PC-9 (cell line): ENCODE data around the gene CFH. TPM values are rescaled to one million over a fixed set of nuclear protein-coding genes. Genes with fewer than 3 reads are reported as not detected.

Experiments used
- BruUV-seq: library from RNA; stranded (reverse); fragments of 400-500 nt; replicated peaks from 2 replicates; lab custom pipeline; 2021; lab: Mats Ljungman, UMichigan
- CTCF ChIA-PET: fragments of 300-600 bp; sonication (Branson Sonifier 250); formaldehyde crosslinking; loops from one replicate; lab custom pipeline; 2022; ENCODE audit warnings: antibody characterized with exemption; lab: Charles Lee
- POLR2A ChIA-PET: fragments of 300-600 bp; sonication (Branson Sonifier 250); formaldehyde crosslinking; loops from one replicate; lab custom pipeline; 2022; ENCODE audit warnings: antibody characterized with exemption; ENCODE audit not compliant: unreplicated experiment; lab: Charles Lee
- DNase-seq, 2 experiments: peaks; one replicate each; pipeline versions ENCODE4 v3.0.0 to v3.0.0-alpha.2; 2015 to 2022; ENCODE audit warnings: mixed read lengths in 1 of 2
- H2AFZ ChIP-seq: fragments of 200-600 bp; sonication (generic); 2 replicates; pipeline ENCODE4 v1.8.1; 2017; ENCODE audit warnings: antibody characterized with exemption
- H3F3A ChIP-seq: fragments of 200-600 bp; sonication (generic); 2 replicates; pipeline ENCODE4 v1.8.1; 2017; ENCODE audit warnings: antibody characterized with exemption, mild to moderate bottlenecking, low read depth; ENCODE audit not compliant: insufficient read depth
- H3K27ac ChIP-seq: fragments of 200-600 bp; sonication (generic); 2 replicates; pipeline ENCODE4 v1.6.1; 2016; ENCODE audit warnings: mixed run types
- H3K27me3 ChIP-seq: fragments of 200-600 bp; sonication (generic); 2 replicates; pipeline ENCODE4 v1.6.1; 2016; ENCODE audit warnings: low read depth, mixed run types; ENCODE audit not compliant: insufficient read depth
- H3K36me3 ChIP-seq: fragments of 200-600 bp; sonication (generic); 2 replicates; pipeline ENCODE4 v1.6.1; 2016; ENCODE audit warnings: low read depth, mixed run types
- H3K4me1 ChIP-seq: fragments of 200-600 bp; sonication (generic); replicated peaks from 2 replicates; pipeline ENCODE4 v1.6.1; 2016; ENCODE audit warnings: mixed run types; ENCODE audit not compliant: insufficient read depth
- H3K4me2 ChIP-seq: fragments of 200-600 bp; sonication (generic); 2 replicates; pipeline ENCODE4 v1.6.1; 2017; ENCODE audit warnings: mixed run types
- H3K4me3 ChIP-seq: fragments of 200-600 bp; sonication (generic); 2 replicates; pipeline ENCODE4 v1.6.1; 2016; ENCODE audit warnings: mixed run types
- H3K79me2 ChIP-seq: fragments of 200-600 bp; sonication (generic); 2 replicates; pipeline ENCODE4 v1.6.1; 2017; ENCODE audit warnings: low read depth, mixed run types
- H3K9me2 ChIP-seq: fragments of 200-600 bp; sonication (generic); 2 replicates; pipeline ENCODE4 v1.8.1; 2017; ENCODE audit warnings: mild to moderate bottlenecking; ENCODE audit not compliant: insufficient read depth
- H3K9me3 ChIP-seq: fragments of 200-600 bp; sonication (generic); 2 replicates; pipeline ENCODE4 v1.8.1; 2016; ENCODE audit warnings: low read depth; ENCODE audit not compliant: insufficient read depth
- H4K20me1 ChIP-seq: fragments of 200-600 bp; sonication (generic); 2 replicates; pipeline ENCODE4 v1.8.1; 2017; ENCODE audit not compliant: insufficient read depth
- CTCF ChIP-seq: fragments of 200-600 bp; sonication (generic); conservative IDR thresholded peaks from 2 replicates; pipeline ENCODE4 v1.6.1; 2017; ENCODE audit warnings: mixed run types, antibody characterized with exemption, mild to moderate bottlenecking, moderate library complexity
- EZH2 ChIP-seq: fragments of 200-600 bp; sonication (generic); IDR thresholded peaks from 2 replicates; pipeline ENCODE4 v1.8.0; 2017; ENCODE audit warnings: antibody characterized with exemption, low read depth
- intact Hi-C: fragments of 100-400 bp; cut with micrococcal nuclease; formaldehyde crosslinking; loops from one replicate; pipeline ENCODE4 v1.10.0; 2022; ENCODE audit not compliant: unreplicated experiment
- total RNA-seq: library from RNA; stranded (reverse); gene quantifications from 2 replicates; pipeline ENCODE4 v1.2.3, GENCODE V29; 2021

CFH gene
- total RNA-seq, 1 experiment from 2014 or later, result 3.8 TPM

- no peaks in the 10 kb centered on the region for H3F3A ChIP-seq
- no TSS peak for BruUV-seq
- H3K4me1 ChIP-seq, result no peaks in the 10 kb centered on the region
- intact Hi-C loops, result loop anchor here (1.0 to 5.0 kb wide), 3 partner anchors 299 to 513 kb away; no protein-coding TSS in a partner anchor
- no peaks in the 10 kb centered on the region for H3K9me3 ChIP-seq
- POLR2A ChIA-PET, result no interaction called here
- no peaks in the 10 kb centered on the region for H3K79me2 ChIP-seq
- DNase-seq, result no peak
- no peaks in the 10 kb centered on the region for H3K9me2 ChIP-seq
- no peaks in the 10 kb centered on the region for H3K27me3 ChIP-seq
- H3K27ac ChIP-seq, result no peak overlapping the region
- TF ChIP-seq EZH2, result no peak
- no peak for TF ChIP-seq CTCF
- no peaks in the 10 kb centered on the region for H4K20me1 ChIP-seq
- H3K36me3 ChIP-seq, result no peaks in the 10 kb centered on the region
- no peak overlapping the region for H2AFZ ChIP-seq
- H3K4me2 ChIP-seq, result no peak overlapping the region
- CTCF ChIA-PET, result interaction anchor here (0.5 to 2.2 kb wide), 3 partner anchors 68 to 1003 kb away, joined by 3 to 13 read pairs (median 4); no protein-coding TSS in a partner anchor
- H3K4me3 ChIP-seq, result no peak overlapping the region
Measured at GRCh38 chr1:196661345-196661744, 9.5 kb downstream of the CFH start.

GRCh38 chr1:196667131-196667530 is 15.3 kb downstream of the CFH start:
- H3K9me2 ChIP-seq, result 0 out of 2 replicates have a peak, but pooled peaks cover 4% of the 10 kb centered on the region
- TF ChIP-seq EZH2 (no peak), CTCF (no peak)
- no peak for DNase-seq
- no peaks in the 10 kb centered on the region for H4K20me1 ChIP-seq
- ChIA-PET POLR2A (no interaction called here), CTCF (no interaction called here)
- no peaks in the 10 kb centered on the region for H3K4me1 ChIP-seq
- no peaks in the 10 kb centered on the region for H3K79me2 ChIP-seq
- H3K27ac ChIP-seq, result no peak overlapping the region
- H3K4me2 ChIP-seq, result no peak overlapping the region
- no peak overlapping the region for H2AFZ ChIP-seq
- no TSS peak for BruUV-seq
- no peaks in the 10 kb centered on the region for H3K9me3 ChIP-seq
- H3K4me3 ChIP-seq, result no peak overlapping the region
- no peaks in the 10 kb centered on the region for H3K36me3 ChIP-seq
- intact Hi-C loops, result no loop called here
- no peaks in the 10 kb centered on the region for H3K27me3 ChIP-seq
- H3F3A ChIP-seq, result no peaks in the 10 kb centered on the region; the same call in 1 of the 2 replicates

GRCh38 chr1:196669051-196669450 is 17.2 kb downstream of the CFH start:
- intact Hi-C loops, result no loop called here
- BruUV-seq, result no TSS peak
- no peaks in the 10 kb centered on the region for H3K4me1 ChIP-seq
- H3K36me3 ChIP-seq, result no peaks in the 10 kb centered on the region
- TF ChIP-seq EZH2, result no peak
- no peak for TF ChIP-seq CTCF
- H3K4me3 ChIP-seq, result no peak overlapping the region
- H3K9me2 ChIP-seq, result 0 out of 2 replicates have a peak, but pooled peaks cover 4% of the 10 kb centered on the region
- H2AFZ ChIP-seq, result no peak overlapping the region
- no peak for DNase-seq
- no peak overlapping the region for H3K4me2 ChIP-seq
- POLR2A ChIA-PET, result no interaction called here
- H3K9me3 ChIP-seq, result no peaks in the 10 kb centered on the region
- CTCF ChIA-PET, result no interaction called here
- H4K20me1 ChIP-seq, result no peaks in the 10 kb centered on the region
- H3K27ac ChIP-seq, result no peak overlapping the region
- no peaks in the 10 kb centered on the region; the same call in 1 of the 2 replicates for H3F3A ChIP-seq
- H3K27me3 ChIP-seq, result no peaks in the 10 kb centered on the region
- H3K79me2 ChIP-seq, result no peaks in the 10 kb centered on the region
